ENCODE results near the gene M1AP. TPM values are rescaled to one million over a fixed set of nuclear protein-coding genes. Genes with fewer than 3 reads are reported as not detected.
A peak's percentile ranks its signal among the peaks of the same experiment; 100 is the strongest.

Gene M1AP
- total and polyA plus RNA-seq, 2 of the 4 experiments (the other 2 are of a cell fraction): 0.03 TPM; not detected in 1

- Histone ChIP-seq H3K9me3 (ENCODE audit: control insufficient read depth, insufficient read depth, low read length) (no peaks in the 10 kb centered on the region), H3K18ac (ENCODE audit: low read depth, low read length) (0 out of 2 replicates have a peak overlapping the region, but pooled peaks have one; percentile 13), H2BK5ac (ENCODE audit: low read depth, low read length, poor library complexity, severe bottlenecking) (peak overlapping the region; percentile 27), H2BK15ac (ENCODE audit: low read depth, low read length) (0 out of 3 replicates have a peak overlapping the region, but pooled peaks have one; percentile 6), H3K4me2 (ENCODE audit: low read depth, low read length) (peak overlapping the region; percentile 19; the same call in 1 of the 2 replicates), H3K14ac (replicated peaks; ENCODE audit: low read depth, low read length) (no peak overlapping the region; the same call in 1 of the 2 replicates), H3K9me1 (ENCODE audit: insufficient read depth, low read length) (peaks cover 22% of the 10 kb centered on the region), H3K9ac (ENCODE audit: low read depth, low read length) (no peak overlapping the region), H3K36me3 (ENCODE audit: control insufficient read depth, insufficient read depth, low read length) (no peaks in the 10 kb centered on the region), H2AK5ac (ENCODE audit: low read depth, low read length) (peak overlapping the region; percentile 54; the same call in 1 of the 2 replicates), H4K91ac (ENCODE audit: insufficient read depth, low read depth, low read length) (peak overlapping the region; percentile 17; the same call in 1 of the 2 replicates), H3K4me3 (ENCODE audit: insufficient read depth, low read depth, low read length) (no peak overlapping the region), H4K5ac (ENCODE audit: low read depth, low read length) (0 out of 2 replicates have a peak overlapping the region, but pooled peaks have one; percentile 10), H3K4me1 (ENCODE audit: control insufficient read depth, insufficient read depth, low read length) (peaks cover 24% of the 10 kb centered on the region), H2AFZ (replicated peaks; ENCODE audit: low read length, poor library complexity) (no peak overlapping the region), H2BK120ac (ENCODE audit: low read depth, low read length) (peak overlapping the region; percentile 22; the same call in 1 of the 2 replicates), H4K20me1 (ENCODE audit: insufficient read depth, low read length) (no peaks in the 10 kb centered on the region), H3K27ac (ENCODE audit: insufficient read depth, low read length) (peak overlapping the region; percentile 23; the same call in 1 of the 2 replicates), H3K56ac (ENCODE audit: extremely low read depth, insufficient read depth, low read length) (no peak overlapping the region), H3K4ac (ENCODE audit: low read depth, low read length) (peak overlapping the region; percentile 16), H3K27me3 (ENCODE audit: control insufficient read depth, insufficient read depth, low read length) (no peaks in the 10 kb centered on the region), H3K79me1 (ENCODE audit: low read depth in 1 of 2, low read length in 2 of 2) (no peaks in the 10 kb centered on the region), H3K23ac (ENCODE audit: low read depth, low read length) (no peak overlapping the region), H4K8ac (ENCODE audit: low read depth in 2 of 2, low read length in 2 of 2) (peak overlapping the region in 1 of 2 experiments; percentile 56; a peak in 2 of 4 replicates), H2AK9ac (replicated peaks; ENCODE audit: low read depth, low read length, poor library complexity) (no peak overlapping the region), H2BK20ac (ENCODE audit: low read depth, low read length) (peak overlapping the region; percentile 41; the same call in 1 of the 2 replicates)
- WGBS, 2 experiments (ENCODE audit: extremely low coverage in 2 of 2, insufficient read length in 1 of 2): no CpG with 5 or more reads among the region's 3 CpGs
- CTCF ChIA-PET: no interaction called here
- no TSS peak for BruUV-seq (replicated peaks)
- in situ Hi-C loops (cut with MboI; ENCODE audit: low sequenced_read_pairs): loop anchor here (5.0 kb wide), 1 partner anchor 96 kb away; the partner anchor contains the start of genes CCDC142 and TTC31
- ATAC-seq (ENCODE audit: low read depth): no peak
- POLR2A ChIA-PET (ENCODE audit: unreplicated experiment): no interaction called here
- no peak for DNase-seq
- intact Hi-C loops (cut with micrococcal nuclease): loop anchor here (5.0 kb wide), 1 partner anchor 326 kb away; no protein-coding TSS in a partner anchor
- dilution Hi-C loops (cut with HindIII; ENCODE audit: low sequenced_read_pairs, unreplicated experiment): no loop called here
- TF ChIP-seq RCOR1 (IDR thresholded peaks at IDR 0.05; ENCODE audit: insufficient replicate concordance, low read length): no peak
- TF ChIP-seq, protein P1, sequence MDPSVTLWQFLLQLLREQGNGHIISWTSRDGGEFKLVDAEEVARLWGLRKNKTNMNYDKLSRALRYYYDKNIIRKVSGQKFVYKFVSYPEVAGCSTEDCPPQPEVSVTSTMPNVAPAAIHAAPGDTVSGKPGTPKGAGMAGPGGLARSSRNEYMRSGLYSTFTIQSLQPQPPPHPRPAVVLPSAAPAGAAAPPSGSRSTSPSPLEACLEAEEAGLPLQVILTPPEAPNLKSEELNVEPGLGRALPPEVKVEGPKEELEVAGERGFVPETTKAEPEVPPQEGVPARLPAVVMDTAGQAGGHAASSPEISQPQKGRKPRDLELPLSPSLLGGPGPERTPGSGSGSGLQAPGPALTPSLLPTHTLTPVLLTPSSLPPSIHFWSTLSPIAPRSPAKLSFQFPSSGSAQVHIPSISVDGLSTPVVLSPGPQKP (IDR thresholded peaks at IDR 0.05; ENCODE audit: borderline replicate concordance, low read depth, low read length): no peak
- no peak for TF ChIP-seq BHLHE40 (IDR thresholded peaks at IDR 0.05; ENCODE audit: low read depth, low read length)
- no peak for TF ChIP-seq FOS (IDR thresholded peaks at IDR 0.05; ENCODE audit: low read depth, low read length)
Observed at GRCh38 chr2:74578408-74578807, 69.7 kb downstream of the M1AP start.
